Stomach (tissue), 9 donors: Measurements from ENCODE around the gene ACSS2. TPM values are rescaled to one million over a fixed set of nuclear protein-coding genes. Genes with fewer than 3 reads are reported as not detected.

Experiments used
- DNase-seq, 2 donors: peaks; one replicate each; pipeline versions ENCODE4 v3.0.0 to v3.0.0-alpha.2; 2013 to 2019
- H3K27ac ChIP-seq, 5 donors: fragments of 200-600 bp in 4 of 5; sonication (generic) in 4 of 5; one replicate each; pipeline ENCODE4 v1.5.1; 2013 to 2019; ENCODE audit warnings: mild to moderate bottlenecking in 1 of 5, moderate library complexity in 1 of 5
- H3K27me3 ChIP-seq, 3 donors: fragments of 200-600 bp; sonication (generic); one replicate each; pipeline ENCODE4 v1.5.1; 2017 to 2019; ENCODE audit warnings: mixed run types in 1 of 3
- H3K36me3 ChIP-seq, 4 donors: fragments of 200-600 bp; sonication (generic); 1 replicate in 3 of 4; 2 replicates in 1 of 4; pipeline ENCODE4 v1.5.1; 2016 to 2019
- H3K4me1 ChIP-seq, 4 donors: fragments of 200-600 bp; sonication (generic); one replicate each; pipeline ENCODE4 v1.5.1; 2016 to 2019
- H3K4me3 ChIP-seq, 4 donors: fragments of 200-600 bp; sonication (generic) in 3 of 4; one replicate each; pipeline ENCODE4 v1.5.1; 2016 to 2019; ENCODE audit warnings: mild to moderate bottlenecking in 1 of 4
- H3K9me3 ChIP-seq, 4 donors: fragments of 200-600 bp; sonication (generic); one replicate each; pipeline ENCODE4 v1.5.1; 2016 to 2019
- EP300 ChIP-seq: sonication (generic); formaldehyde crosslinking; IDR thresholded peaks from one replicate; pipeline ENCODE4 v1.6.1; 2017; ENCODE audit warnings: antibody characterized with exemption
- POLR2A ChIP-seq, 4 donors: fragments of 450-650 bp; IDR thresholded peaks; one replicate each; pipeline ENCODE4 v1.6.1; 2016; ENCODE audit warnings: antibody characterized with exemption in 4 of 4, control low read depth in 2 of 4, mild to moderate bottlenecking in 1 of 4, moderate library complexity in 1 of 4
- POLR2AphosphoS5 ChIP-seq, 3 donors: sonication (generic); formaldehyde crosslinking; IDR thresholded peaks; one replicate each; pipeline ENCODE4 v1.6.1; 2016; ENCODE audit warnings: antibody characterized with exemption in 3 of 3
- WGBS, 5 donors: extraction: QIAGEN DNeasy Blood & Tissue Kit in 3 of 5; methylation state at CpG; one replicate each; pipeline versions ENCODE4 v1.1.5 to v1.1.7; 2013 to 2018; 5-methylcytosine and 5-hydroxymethylcytosine counted together
- intact Hi-C: fragments of 100-400 bp; cut with DNase I; formaldehyde crosslinking; loops from one replicate; pipeline ENCODE4 v1.15.1; 2023; ENCODE audit warnings: low total_unique reads
- polyA plus RNA-seq, 3 donors: library from polyadenylated mRNA; stranded (reverse); fragments of 200-250 nt; gene quantifications; one replicate each; pipeline ENCODE4 v1.2.3, GENCODE V29; 2013
- total RNA-seq, 5 donors: library from RNA; depleted of rRNA; stranded (reverse); fragments of >200 nt; gene quantifications; one replicate each; pipeline versions ENCODE4 v1.1.0 to v1.2.3, GENCODE V29; 2014 to 2016
- TF ChIP-seq, protein P1 (sequence below), 7 experiments: fragments of 450-650 bp in 4 of 7; fragments of 200-600 bp in 3 of 7; sonication (generic) in 3 of 7; IDR thresholded peaks; one replicate each; pipeline ENCODE4 v1.5.1; 2016 to 2019; ENCODE audit warnings: antibody characterized with exemption in 7 of 7, control low read depth in 2 of 7, mild to moderate bottlenecking in 1 of 7
- donor health status: healthy with polysubstance abuse.
- donor health status: Bipolar disorder and iron deficiency.
- donor health status: healthy.

The ACSS2 gene
- total and polyA plus RNA-seq, 8 donors = 59.0 to 1,709 (median 139) TPM

DNA sequence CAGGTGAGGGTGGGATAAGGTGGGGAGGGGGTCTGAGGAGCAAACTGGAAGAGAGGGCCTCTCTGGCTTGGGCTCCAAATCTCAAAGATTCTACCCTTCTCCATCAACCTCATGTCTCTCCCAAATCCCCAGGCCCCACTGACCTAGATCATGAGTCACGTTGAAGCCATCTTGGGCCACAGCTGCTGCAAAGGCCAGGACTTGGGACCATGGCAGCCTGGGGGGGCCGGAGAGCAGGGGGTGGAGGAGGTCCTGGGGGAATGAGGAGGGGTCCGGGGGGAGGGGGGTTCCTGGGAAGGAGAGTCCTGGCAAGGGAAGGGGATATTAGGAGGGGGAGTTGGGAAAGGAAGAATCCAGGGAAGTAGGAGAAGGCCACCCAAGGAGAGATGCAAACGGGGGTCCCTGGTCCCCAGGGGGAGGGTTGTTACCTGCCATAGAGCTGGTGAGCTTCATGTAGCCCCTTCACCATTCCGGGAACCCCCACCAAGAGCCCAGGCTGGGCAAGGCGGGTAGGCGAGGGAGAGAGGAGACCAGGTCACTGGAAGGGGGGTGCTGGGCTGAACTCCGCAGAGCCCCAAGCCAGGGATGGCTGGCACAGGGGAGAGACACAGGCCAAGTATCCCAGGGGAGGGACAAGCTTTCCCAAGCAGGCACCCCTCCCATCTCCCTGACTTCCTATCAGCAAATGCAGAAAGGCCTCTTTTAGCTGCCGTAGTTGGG lies 16.4 kb upstream of the ACSS2 start:
- Histone ChIP-seq H3K9me3 (no peaks in the 10 kb centered on the region), H3K36me3 (peaks cover 11 to 81% (median 69%) of the 10 kb centered on the region in 4 donors), H3K27me3 (no peaks in the 10 kb centered on the region), H3K4me3 (no peak overlapping the region), H3K4me1 (peaks cover 0 to 20% (median 7%) of the 10 kb centered on the region in 4 donors), H3K27ac (no peak overlapping the region)
- 84 to 97% (median 95%) methylated on average over 9 of the region's 9 CpGs for WGBS, 5 donors
- no peak for DNase-seq
- intact Hi-C loops = no loop called here
- TF ChIP-seq POLR2AphosphoS5 (IDR thresholded peaks at IDR 0.05) (no peak), EP300 (no peak), POLR2A (IDR thresholded peaks at IDR 0.05) (no peak)
- TF ChIP-seq, protein P1, sequence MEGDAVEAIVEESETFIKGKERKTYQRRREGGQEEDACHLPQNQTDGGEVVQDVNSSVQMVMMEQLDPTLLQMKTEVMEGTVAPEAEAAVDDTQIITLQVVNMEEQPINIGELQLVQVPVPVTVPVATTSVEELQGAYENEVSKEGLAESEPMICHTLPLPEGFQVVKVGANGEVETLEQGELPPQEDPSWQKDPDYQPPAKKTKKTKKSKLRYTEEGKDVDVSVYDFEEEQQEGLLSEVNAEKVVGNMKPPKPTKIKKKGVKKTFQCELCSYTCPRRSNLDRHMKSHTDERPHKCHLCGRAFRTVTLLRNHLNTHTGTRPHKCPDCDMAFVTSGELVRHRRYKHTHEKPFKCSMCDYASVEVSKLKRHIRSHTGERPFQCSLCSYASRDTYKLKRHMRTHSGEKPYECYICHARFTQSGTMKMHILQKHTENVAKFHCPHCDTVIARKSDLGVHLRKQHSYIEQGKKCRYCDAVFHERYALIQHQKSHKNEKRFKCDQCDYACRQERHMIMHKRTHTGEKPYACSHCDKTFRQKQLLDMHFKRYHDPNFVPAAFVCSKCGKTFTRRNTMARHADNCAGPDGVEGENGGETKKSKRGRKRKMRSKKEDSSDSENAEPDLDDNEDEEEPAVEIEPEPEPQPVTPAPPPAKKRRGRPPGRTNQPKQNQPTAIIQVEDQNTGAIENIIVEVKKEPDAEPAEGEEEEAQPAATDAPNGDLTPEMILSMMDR (IDR thresholded peaks at IDR 0.05) = no peak

DNA sequence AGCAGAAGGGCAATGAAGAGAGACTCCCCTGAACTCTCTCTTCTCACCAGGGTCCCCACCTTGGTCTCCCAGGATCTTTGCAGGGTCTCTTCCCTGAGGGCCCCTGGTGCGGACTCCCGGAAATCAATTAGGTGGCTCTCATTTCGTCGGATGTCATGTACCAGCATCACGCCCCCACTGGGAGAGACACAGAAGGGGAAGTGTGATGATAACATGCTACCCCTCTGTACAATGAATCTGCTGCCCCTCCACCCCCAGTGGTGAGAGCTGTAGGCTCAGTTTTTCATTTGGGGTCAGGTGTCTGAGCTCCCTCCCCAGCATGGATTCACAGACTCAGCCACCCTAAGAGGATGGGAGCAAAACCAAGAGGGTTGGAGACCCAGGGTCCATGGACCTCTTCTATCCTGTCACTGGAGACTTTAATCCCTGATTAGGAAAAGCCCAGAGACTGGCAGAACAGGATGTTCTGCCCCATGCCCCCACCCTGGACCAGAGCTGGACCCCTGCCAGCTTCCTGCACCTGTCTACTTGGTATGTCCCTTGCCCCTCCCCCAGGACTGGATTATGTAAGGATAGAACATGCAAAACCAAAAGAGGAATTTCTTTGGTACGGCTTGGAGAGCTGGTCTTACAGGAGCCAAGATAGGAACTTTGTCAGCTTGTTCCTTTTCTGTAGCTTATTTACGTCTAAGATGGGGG lies 14.9 kb upstream of the ACSS2 start:
- Histone ChIP-seq H3K4me3 (no peak overlapping the region), H3K4me1 (peaks cover 0 to 20% (median 7%) of the 10 kb centered on the region in 4 donors), H3K27ac (no peak overlapping the region), H3K36me3 (peaks cover 11 to 65% (median 60%) of the 10 kb centered on the region in 4 donors), H3K9me3 (no peaks in the 10 kb centered on the region), H3K27me3 (no peaks in the 10 kb centered on the region)
- DNase-seq = peak; percentile 45 to 69
- TF ChIP-seq POLR2A (IDR thresholded peaks at IDR 0.05) (no peak), POLR2AphosphoS5 (IDR thresholded peaks at IDR 0.05) (peak in 1 of 3 donors; percentile 28)
- intact Hi-C loops = no loop called here
- 78 to 85% (median 81%) methylated on average over 7 of the region's 7 CpGs for WGBS, 5 donors

DNA sequence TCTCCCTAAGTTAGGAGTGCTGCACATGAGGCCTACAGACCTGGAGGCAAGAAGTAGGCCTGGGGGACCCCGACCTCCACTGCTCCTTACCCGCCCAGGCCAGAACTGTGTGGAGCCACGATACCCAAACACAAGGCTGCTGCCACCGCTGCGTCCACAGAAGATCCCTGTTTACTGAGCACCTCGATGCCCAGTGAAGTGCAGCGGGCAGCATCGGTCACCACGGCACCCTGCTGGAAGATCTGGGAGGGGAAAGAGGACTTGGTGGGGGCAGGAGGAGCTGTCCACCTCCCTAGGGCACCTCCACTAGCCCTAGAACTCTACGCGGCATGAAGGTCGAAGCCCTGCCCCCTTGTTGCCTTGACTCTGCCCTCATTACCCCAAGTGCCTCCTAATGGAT lies 13.7 kb upstream of the ACSS2 start:
- H3K4me1 ChIP-seq = peaks cover 0 to 20% (median 8%) of the 10 kb centered on the region in 4 donors
- intact Hi-C loops = no loop called here
- whole genome bisulfite sequencing, 5 donors = 86 to 96% (median 90%) methylated on average over 12 of the region's 12 CpGs
- H3K27ac ChIP-seq = no peak overlapping the region
- no peaks in the 10 kb centered on the region for H3K9me3 ChIP-seq
- no peak overlapping the region for H3K4me3 ChIP-seq
- TF ChIP-seq, protein P1 (IDR thresholded peaks at IDR 0.05) = no peak
- TF ChIP-seq POLR2A (IDR thresholded peaks at IDR 0.05) = no peak
- no peak for TF ChIP-seq EP300
- no peak for TF ChIP-seq POLR2AphosphoS5 (IDR thresholded peaks at IDR 0.05)
- DNase-seq = no peak
- H3K36me3 ChIP-seq = peaks cover 7 to 56% (median 52%) of the 10 kb centered on the region in 4 donors
- no peaks in the 10 kb centered on the region for H3K27me3 ChIP-seq

DNA sequence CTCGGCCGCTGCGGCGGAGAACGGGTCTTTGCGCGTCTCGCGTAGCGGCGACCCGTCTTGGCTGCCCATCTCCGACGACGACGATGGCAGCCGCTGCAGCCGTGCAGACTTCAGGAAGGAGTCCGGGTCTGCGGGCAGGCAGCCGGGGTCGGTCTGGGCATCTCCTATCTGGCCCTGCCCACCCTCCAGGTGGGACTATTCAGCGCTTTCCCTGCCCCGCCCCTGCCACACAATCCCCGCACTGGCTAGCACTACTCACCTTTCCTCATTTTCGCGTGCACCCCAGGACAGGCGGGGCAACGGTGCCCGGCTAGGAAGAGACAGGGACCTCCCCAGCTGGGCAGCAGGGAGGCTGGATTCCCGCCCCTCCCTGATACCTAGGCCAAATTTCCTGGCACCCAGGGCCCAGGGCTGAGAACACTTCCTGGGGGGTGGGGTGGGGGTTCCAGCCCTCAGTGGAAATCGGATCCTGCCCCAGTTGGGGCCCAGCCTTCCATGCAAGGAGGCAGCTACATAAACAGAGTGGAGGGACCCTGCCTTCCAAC lies 12.9 kb upstream of the ACSS2 start:
- peaks cover 7 to 49% (median 46%) of the 10 kb centered on the region in 4 donors for H3K36me3 ChIP-seq
- intact Hi-C loops = no loop called here
- no peaks in the 10 kb centered on the region for H3K9me3 ChIP-seq
- no peak overlapping the region for H3K27ac ChIP-seq
- no peak for DNase-seq
- 76 to 84% (median 82%) methylated on average over 28 to 32 of the region's 32 CpGs for WGBS, 5 donors
- TF ChIP-seq EP300 (no peak), POLR2A (IDR thresholded peaks at IDR 0.05) (no peak), POLR2AphosphoS5 (IDR thresholded peaks at IDR 0.05) (no peak)
- TF ChIP-seq, protein P1 (IDR thresholded peaks at IDR 0.05) = no peak
- no peak overlapping the region for H3K4me3 ChIP-seq
- no peaks in the 10 kb centered on the region for H3K27me3 ChIP-seq
- H3K4me1 ChIP-seq = peaks cover 0 to 20% (median 8%) of the 10 kb centered on the region in 4 donors
